ENCODE measurements around the gene ACSM2B.
"Not testable (repeated sequence)": the region's sequence is repeated elsewhere in the genome, so short reads cannot be mapped to it uniquely, and the experiment has no call there.

DNA sequence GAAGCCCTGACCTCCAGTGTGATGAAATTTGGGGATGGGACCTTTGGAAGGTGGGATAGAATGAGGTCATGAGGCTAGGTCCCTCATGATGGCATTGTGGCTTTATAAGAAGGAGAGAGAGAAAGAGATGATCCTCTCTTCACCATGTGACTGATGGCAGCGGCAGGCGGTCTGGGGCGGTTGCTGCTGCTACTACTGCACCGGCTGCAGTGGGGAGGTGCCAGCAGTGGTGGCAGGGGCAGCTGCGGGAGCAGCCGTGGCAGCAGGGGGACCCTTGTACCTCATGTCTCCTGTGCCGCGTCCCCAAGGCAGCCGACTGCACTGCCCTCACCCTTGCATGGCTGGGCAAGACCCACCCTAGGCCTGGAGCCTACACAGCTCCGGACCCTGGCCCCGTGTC lies 84.7 kb downstream of the ACSM2B start:
- TF ChIP-seq, protein P1, sequence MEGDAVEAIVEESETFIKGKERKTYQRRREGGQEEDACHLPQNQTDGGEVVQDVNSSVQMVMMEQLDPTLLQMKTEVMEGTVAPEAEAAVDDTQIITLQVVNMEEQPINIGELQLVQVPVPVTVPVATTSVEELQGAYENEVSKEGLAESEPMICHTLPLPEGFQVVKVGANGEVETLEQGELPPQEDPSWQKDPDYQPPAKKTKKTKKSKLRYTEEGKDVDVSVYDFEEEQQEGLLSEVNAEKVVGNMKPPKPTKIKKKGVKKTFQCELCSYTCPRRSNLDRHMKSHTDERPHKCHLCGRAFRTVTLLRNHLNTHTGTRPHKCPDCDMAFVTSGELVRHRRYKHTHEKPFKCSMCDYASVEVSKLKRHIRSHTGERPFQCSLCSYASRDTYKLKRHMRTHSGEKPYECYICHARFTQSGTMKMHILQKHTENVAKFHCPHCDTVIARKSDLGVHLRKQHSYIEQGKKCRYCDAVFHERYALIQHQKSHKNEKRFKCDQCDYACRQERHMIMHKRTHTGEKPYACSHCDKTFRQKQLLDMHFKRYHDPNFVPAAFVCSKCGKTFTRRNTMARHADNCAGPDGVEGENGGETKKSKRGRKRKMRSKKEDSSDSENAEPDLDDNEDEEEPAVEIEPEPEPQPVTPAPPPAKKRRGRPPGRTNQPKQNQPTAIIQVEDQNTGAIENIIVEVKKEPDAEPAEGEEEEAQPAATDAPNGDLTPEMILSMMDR (conservative IDR thresholded peaks at IDR 0.05; ENCODE audit: low read depth, low read length) = not testable (repeated sequence)
- not testable (repeated sequence) for TF ChIP-seq EZH2 (IDR thresholded peaks at IDR 0.05; ENCODE audit: low read length, unreplicated experiment)

Data from PC-3 (cell line).